Vagina (tissue), 2 donors: ENCODE measurements around the gene NR2E3.

Source experiments
- CTCF ChIP-seq, 3 experiments: fragments of 450-650 bp in 2 of 3; fragments of 200-600 bp in 1 of 3; sonication (generic) in 1 of 3; IDR thresholded peaks; one replicate each; pipeline ENCODE4 v1.5.1; 2017 to 2019; ENCODE audit warnings: antibody characterized with exemption in 3 of 3, mild to moderate bottlenecking in 2 of 3, moderate library complexity in 2 of 3
- POLR2AphosphoS5 ChIP-seq, 2 donors: sonication (generic); formaldehyde crosslinking; IDR thresholded peaks; one replicate each; pipeline ENCODE4 v1.9.0; 2017; ENCODE audit warnings: antibody characterized with exemption in 2 of 2, mild to moderate bottlenecking in 2 of 2, low read depth in 1 of 2; ENCODE audit not compliant: insufficient read depth in 1 of 2

GRCh38 chr15:71811036-71811736, 832 bp downstream of the NR2E3 start:
- TF ChIP-seq CTCF (IDR thresholded peaks at IDR 0.05), result no peak
- TF ChIP-seq POLR2AphosphoS5 (IDR thresholded peaks at IDR 0.05; ENCODE audit: insufficient read depth in 1 of 2, low read depth in 1 of 2), result no peak
